NT2/D1 (cell line): Measurements from ENCODE around the gene GLIS2.

Experiments
- DNase-seq: peaks from one replicate; pipeline ENCODE4 v3.0.0-alpha.2; 2011; ENCODE audit warnings: low read depth, low spot score
- H3K27me3 ChIP-seq: 2 replicates; pipeline ENCODE4 v1.6.0; 2011; ENCODE audit warnings: mild to moderate bottlenecking; ENCODE audit not compliant: insufficient read length, insufficient read depth
- H3K36me3 ChIP-seq: 2 replicates; pipeline ENCODE4 v1.6.1; 2011; ENCODE audit warnings: mild to moderate bottlenecking, low read length, mixed read lengths; ENCODE audit not compliant: insufficient read depth, insufficient read length
- H3K4me1 ChIP-seq: 2 replicates; pipeline ENCODE4 v1.5.1; 2011; ENCODE audit not compliant: insufficient read depth, insufficient read length
- H3K4me3 ChIP-seq: 2 replicates; pipeline ENCODE4 v1.5.1; 2011; ENCODE audit warnings: low read depth; ENCODE audit not compliant: insufficient read length
- H3K9ac ChIP-seq: 2 replicates; pipeline ENCODE4 v1.6.0; 2011; ENCODE audit warnings: low read depth; ENCODE audit not compliant: insufficient read length
- H3K9me3 ChIP-seq: 2 replicates; pipeline ENCODE4 v1.5.1; 2011; ENCODE audit warnings: mild to moderate bottlenecking, low read length; ENCODE audit not compliant: insufficient read depth
- SUZ12 ChIP-seq: IDR thresholded peaks from 2 replicates; pipeline ENCODE4 v1.6.1; 2011; ENCODE audit not compliant: insufficient read length, insufficient read depth; ENCODE audit errors: extremely low read depth
- YY1 ChIP-seq: IDR thresholded peaks from 2 replicates; pipeline ENCODE4 v1.6.1; 2011; ENCODE audit not compliant: insufficient read length, insufficient read depth
- ZNF274 ChIP-seq: IDR thresholded peaks from 2 replicates; pipeline ENCODE4 v1.6.1; 2011; ENCODE audit warnings: mild to moderate bottlenecking, low read depth, low read length

The GLIS2 gene

DNA sequence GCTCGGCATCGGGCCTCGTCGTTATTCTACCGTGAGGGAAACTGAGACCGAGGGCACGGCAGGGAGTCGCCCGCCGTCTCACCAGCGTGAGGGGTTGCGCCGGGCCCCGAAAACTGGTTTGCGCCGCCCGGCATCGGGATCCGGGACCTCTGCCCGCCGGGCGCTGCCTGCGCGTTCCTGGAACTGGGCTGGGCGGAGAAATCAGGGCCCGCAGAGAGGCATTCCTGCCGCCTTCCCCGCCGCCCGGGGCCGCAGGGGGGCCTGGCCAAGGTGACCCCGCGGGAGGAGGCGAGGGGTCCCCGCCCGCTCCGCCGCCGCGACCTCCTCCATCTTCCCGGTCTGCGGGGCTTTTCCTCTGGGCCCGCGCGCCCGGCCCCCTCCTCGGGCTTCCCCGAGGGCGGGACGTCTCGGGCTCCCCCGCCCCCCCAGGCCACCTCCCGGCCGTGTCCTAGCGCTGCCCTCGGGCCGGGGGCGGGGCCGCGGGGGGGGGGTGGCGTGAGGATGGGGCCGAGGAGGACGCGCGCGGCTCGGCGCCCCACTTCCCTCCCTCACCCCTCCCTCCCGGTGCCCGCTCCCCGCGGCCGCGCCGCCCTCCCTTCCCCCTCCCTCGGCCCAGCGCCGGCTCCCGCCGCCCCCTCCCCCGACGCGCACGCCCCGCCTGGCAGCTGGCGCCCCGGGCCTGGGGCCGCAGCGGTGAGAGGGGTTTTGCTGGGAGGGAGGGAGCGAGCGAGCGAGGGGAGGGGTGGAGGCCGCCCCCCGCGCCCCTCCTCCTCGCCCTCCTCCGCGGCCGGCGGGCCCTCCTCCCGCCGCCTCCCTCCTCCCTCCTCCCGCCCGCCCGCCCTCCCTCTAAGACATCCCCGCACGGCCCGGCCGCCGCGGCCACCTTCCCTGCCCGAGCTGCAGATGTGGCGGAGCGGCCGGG, at the start of gene GLIS2:
Gene GLIS2 (plus strand): TSS at position 882 of the 922 bp plus-strand sequence. CDS start 16,214 bp downstream, outside the sequence.
- peaks cover 32% of the 10 kb centered on the region for H3K27me3 ChIP-seq
- H3K4me1 ChIP-seq, result peaks cover 37% of the 10 kb centered on the region
- DNase-seq, result no peak
- H3K4me3 ChIP-seq, result peak within 1 kb of the TSS; percentile 63
- TF ChIP-seq ZNF274 (no peak), YY1 (no peak), SUZ12 (no peak)
- no peaks in the 10 kb centered on the region for H3K36me3 ChIP-seq
- H3K9me3 ChIP-seq, result no peaks in the 10 kb centered on the region
- H3K9ac ChIP-seq, result peak within 1 kb of the TSS; percentile 81

DNA sequence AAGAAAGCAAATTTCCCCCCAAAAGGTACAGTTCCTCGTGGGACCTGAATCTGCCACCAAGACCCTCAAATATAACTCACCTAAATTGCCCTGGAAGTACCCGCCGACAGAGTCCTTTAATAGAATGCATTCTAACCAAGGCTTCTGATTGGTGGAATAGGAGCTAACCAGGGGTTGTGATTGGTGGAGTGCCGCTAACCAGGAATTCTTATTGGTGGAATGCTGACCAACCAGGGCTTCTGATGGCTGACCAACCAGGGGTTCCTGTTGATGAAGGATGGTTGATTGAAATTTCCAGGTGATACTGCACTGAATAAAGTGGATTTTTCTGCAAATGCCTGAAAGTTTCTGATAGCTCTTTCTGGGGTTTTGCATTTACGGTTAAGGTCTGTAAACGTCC, 49.5 kb upstream of the GLIS2 start:
- peaks cover 15% of the 10 kb centered on the region for H3K4me1 ChIP-seq
- no peaks in the 10 kb centered on the region for H3K9me3 ChIP-seq
- H3K4me3 ChIP-seq, result no peak overlapping the region
- peaks cover 37% of the 10 kb centered on the region for H3K36me3 ChIP-seq
- no peak for DNase-seq
- no peaks in the 10 kb centered on the region for H3K27me3 ChIP-seq
- TF ChIP-seq YY1 (no peak), ZNF274 (no peak), SUZ12 (no peak)
- H3K9ac ChIP-seq, result no peak overlapping the region

DNA sequence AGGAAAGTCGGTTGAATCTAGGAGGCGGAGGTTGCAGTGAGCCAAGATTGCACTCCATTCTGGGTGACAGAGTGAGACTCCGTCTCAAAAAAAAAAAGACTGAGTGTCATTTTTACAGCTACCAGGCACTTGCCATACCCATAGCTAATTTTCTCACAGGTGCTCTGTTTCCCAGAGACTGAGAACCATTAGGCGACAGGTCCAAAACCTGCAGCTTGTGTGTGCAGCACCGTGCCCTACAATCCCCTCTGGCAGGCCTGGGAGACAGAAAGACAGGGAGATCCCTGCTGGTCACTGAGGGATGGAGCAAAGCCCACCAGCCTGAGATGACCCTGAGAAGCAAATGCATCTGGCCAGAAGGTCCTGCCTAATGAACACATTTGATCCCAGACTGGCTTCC, 45.8 kb upstream of the GLIS2 start:
- no peak overlapping the region for H3K4me3 ChIP-seq
- no peaks in the 10 kb centered on the region for H3K27me3 ChIP-seq
- no peaks in the 10 kb centered on the region for H3K9me3 ChIP-seq
- peaks cover 3% of the 10 kb centered on the region for H3K4me1 ChIP-seq
- no peak for DNase-seq
- peaks cover 18% of the 10 kb centered on the region for H3K36me3 ChIP-seq
- H3K9ac ChIP-seq, result peak overlapping the region; percentile 98
- TF ChIP-seq ZNF274 (no peak), YY1 (no peak), SUZ12 (no peak)

DNA sequence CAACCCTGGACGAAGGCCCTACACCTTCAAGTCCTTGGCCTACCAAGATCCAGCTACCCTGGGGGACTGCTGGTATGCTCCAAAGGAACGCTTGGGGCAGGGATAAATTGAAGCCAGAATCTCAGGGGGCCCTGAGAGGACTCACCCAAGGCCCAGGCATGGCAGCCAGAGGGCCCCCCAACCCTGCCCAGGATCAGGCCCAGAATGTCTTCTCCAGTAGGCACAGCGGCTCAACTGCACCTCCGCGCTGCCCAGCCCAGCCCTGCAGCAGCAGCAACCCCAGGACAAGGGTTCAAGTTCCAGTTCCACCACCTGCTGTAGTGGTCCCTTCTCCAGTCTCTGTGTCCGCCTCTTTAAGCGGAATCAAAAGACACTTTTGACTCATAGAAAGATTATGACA, 45.3 kb upstream of the GLIS2 start:
- peaks cover 3% of the 10 kb centered on the region for H3K4me1 ChIP-seq
- H3K9me3 ChIP-seq, result no peaks in the 10 kb centered on the region
- H3K4me3 ChIP-seq, result no peak overlapping the region
- DNase-seq, result no peak
- no peaks in the 10 kb centered on the region for H3K27me3 ChIP-seq
- H3K36me3 ChIP-seq, result peaks cover 18% of the 10 kb centered on the region
- H3K9ac ChIP-seq, result peak overlapping the region; percentile 98
- no peak for TF ChIP-seq SUZ12

DNA sequence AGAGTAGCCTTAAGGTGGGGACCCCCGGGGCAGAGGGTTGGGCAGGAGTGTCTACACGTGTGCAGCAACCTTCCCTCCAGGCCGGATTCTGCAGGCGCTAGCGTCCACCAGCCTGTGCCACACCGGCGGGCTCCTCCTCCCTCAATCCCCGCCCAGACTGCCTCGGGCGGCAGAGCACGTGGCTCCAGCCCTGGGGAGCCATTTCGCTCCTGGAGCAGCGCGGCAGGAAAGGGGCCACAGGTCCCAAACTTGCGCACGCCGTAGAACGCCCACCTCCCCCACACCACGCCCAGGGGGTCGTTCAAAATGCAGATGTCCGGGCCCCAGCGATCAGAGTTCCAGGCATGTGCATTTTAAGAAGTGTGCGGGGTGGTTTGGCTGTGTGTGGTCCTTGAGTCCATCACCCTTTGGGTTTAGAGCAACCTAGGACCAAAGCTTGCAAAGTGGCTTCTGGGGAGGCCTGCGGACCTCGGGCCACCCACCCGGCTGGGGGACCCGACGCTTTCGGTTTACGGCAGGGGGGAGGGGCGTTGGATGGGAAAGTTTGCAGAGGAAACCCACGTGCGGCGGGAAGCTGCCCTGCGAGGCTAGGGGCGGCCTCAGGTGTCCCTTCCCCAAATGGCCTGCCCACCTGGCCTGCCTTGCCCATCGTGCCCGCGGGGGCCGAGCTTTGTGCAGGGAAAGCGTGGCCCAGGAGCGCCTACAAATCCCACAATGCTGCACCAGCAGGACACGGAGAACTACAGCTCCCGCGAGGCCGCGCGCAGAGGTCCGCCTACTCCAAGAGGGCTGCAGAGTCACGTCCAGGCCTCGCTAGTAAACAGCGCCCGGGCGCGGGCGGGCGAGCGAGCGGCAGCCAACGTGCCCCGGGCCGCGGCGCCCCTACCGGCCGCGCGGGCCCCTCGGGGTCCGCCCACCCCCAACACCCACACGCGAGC, 44.4 kb upstream of the GLIS2 start:
- Histone ChIP-seq H3K9me3 (no peaks in the 10 kb centered on the region), H3K36me3 (peaks cover 15% of the 10 kb centered on the region), H3K4me1 (peaks cover 3% of the 10 kb centered on the region), H3K9ac (peak overlapping the region; percentile 98), H3K4me3 (peak overlapping the region; percentile 83), H3K27me3 (no peaks in the 10 kb centered on the region)
- TF ChIP-seq YY1, result peak; percentile 48
- no peak for TF ChIP-seq ZNF274
- DNase-seq, result peak; percentile 90

DNA sequence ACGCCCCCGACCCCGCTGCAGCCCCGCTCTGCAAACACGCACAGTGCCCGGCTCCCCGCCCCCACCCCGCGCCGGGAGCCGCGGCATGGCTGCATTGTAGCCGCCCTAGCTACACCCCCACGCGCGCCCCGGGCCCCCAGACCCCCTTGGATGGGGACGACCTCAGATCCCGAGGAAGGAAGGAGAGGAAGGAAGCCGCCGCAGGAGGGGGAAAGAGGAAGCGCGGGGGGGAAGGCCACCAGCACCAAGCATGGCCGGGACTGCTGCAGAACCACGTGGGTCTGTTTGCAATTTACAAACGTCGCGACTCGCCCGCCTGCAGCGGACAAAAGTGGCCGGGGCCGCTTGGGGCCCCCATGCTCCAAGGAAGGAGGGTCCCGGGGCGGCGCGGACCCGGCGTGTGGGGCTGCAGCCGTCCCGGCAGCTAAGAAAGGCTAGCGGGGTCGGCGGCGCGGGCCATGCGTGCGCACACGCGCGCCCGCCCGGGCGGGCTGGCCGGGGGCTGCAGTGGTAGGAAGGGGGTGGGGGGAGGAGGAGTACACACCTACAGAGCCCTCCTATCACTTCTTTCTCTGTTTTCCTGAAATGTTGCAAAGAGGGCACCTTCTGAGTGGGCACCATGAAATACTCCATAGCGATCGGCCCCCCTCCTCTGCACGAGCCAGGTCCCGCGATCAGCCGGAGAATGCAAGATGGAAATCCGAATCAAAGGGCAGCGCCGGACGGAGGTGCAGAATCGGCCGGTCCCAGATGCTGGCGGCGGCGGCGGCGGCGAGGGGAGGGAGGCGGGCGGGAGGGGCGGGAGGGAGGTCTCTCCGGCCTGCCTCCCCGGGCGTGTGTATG, 43.5 kb upstream of the GLIS2 start:
- peaks cover 12% of the 10 kb centered on the region for H3K36me3 ChIP-seq
- peak overlapping the region; percentile 98 for H3K9ac ChIP-seq
- TF ChIP-seq SUZ12 (no peak), ZNF274 (no peak), YY1 (peak; percentile 33)
- no peaks in the 10 kb centered on the region for H3K27me3 ChIP-seq
- H3K4me1 ChIP-seq, result peaks cover 3% of the 10 kb centered on the region
- DNase-seq, result peak; percentile 15
- H3K9me3 ChIP-seq, result no peaks in the 10 kb centered on the region
- H3K4me3 ChIP-seq, result peak overlapping the region; percentile 83

DNA sequence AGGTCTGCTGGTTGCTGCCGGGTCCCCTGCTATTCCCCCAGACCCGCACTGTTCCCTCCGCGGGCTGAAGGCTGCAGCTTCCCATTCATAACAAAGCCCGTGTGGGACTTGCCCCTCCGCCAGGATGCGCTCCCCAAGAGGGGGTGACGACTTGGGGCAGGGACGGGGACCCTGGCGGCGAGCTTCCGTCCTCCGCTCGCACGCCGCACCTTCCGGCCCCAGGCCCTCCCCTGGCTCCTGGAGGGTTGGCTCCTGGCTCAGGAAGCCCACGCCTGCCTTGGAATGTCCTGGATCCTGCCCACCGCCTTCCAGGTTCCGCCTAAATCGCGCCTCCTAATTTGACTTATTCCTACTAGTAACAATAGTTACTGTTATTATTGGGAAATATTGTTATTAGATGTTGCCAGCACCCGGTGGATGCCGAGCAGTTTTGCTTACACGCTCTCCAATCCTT, 42.0 kb upstream of the GLIS2 start:
- no peak for TF ChIP-seq ZNF274
- TF ChIP-seq SUZ12, result no peak
- TF ChIP-seq YY1, result no peak
- peak overlapping the region; percentile 83 for H3K4me3 ChIP-seq
- peak overlapping the region; percentile 91 for H3K9ac ChIP-seq
- H3K27me3 ChIP-seq, result no peaks in the 10 kb centered on the region
- DNase-seq, result peak; percentile 73
- peaks cover 6% of the 10 kb centered on the region for H3K36me3 ChIP-seq
- no peaks in the 10 kb centered on the region for H3K9me3 ChIP-seq
- peaks cover 3% of the 10 kb centered on the region for H3K4me1 ChIP-seq
